Testis (tissue), 2 donors: Measurements from ENCODE around the gene ANKRD17.

Experiments
- CTCF ChIP-seq, 3 experiments: fragments of 450-650 bp in 2 of 3; fragments of 200-600 bp in 1 of 3; sonication (generic) in 1 of 3; IDR thresholded peaks; one replicate each; pipeline ENCODE4 v1.5.1; 2016 to 2019; ENCODE audit warnings: antibody characterized with exemption in 3 of 3, mild to moderate bottlenecking in 2 of 3, moderate library complexity in 1 of 3
- POLR2A ChIP-seq: fragments of 450-650 bp; IDR thresholded peaks from one replicate; pipeline ENCODE4 v1.6.1; 2017; ENCODE audit warnings: antibody characterized with exemption, mild to moderate bottlenecking, moderate library complexity

- TF ChIP-seq POLR2A (no peak), CTCF (IDR thresholded peaks at IDR 0.05) (peak in 1 of 3 experiments; percentile 29)
Measured at GRCh38 chr4:73258436-73258685, 237 bp downstream of the ANKRD17 start.
